Smooth muscle cell (in vitro differentiated cells): ENCODE results near the gene CES2. TPM values are rescaled to one million over a fixed set of nuclear protein-coding genes. Genes with fewer than 3 reads are reported as not detected.

Experiments
- DNase-seq: peaks from one replicate; lab custom pipeline; 2025; ENCODE audit not compliant: unreplicated experiment; lab: John Stamatoyannopoulos, UW
- H2AFZ ChIP-seq: fragments of 200-600 bp; sonication (generic); 2 replicates; pipeline ENCODE4 v1.6.0; 2016; ENCODE audit warnings: antibody characterized with exemption, low read depth, mild to moderate bottlenecking
- H3F3A ChIP-seq: fragments of 200-600 bp; sonication (generic); 2 replicates; pipeline ENCODE4 v1.6.0; 2017; ENCODE audit warnings: antibody characterized with exemption, low read depth
- H3K27ac ChIP-seq: fragments of 200-600 bp; sonication (generic); 2 replicates; pipeline ENCODE4 v1.5.1; 2016; ENCODE audit warnings: low read depth, mild to moderate bottlenecking
- H3K27me3 ChIP-seq: fragments of 200-600 bp; sonication (generic); 2 replicates; pipeline ENCODE4 v1.6.1; 2016; ENCODE audit warnings: low read depth, mild to moderate bottlenecking
- H3K36me3 ChIP-seq: fragments of 200-600 bp; sonication (generic); 2 replicates; pipeline ENCODE4 v1.5.1; 2016; ENCODE audit warnings: low read depth
- H3K4me1 ChIP-seq: fragments of 200-600 bp; sonication (generic); 2 replicates; pipeline ENCODE4 v1.5.1; 2016; ENCODE audit warnings: low read depth
- H3K4me2 ChIP-seq: fragments of 200-600 bp; sonication (generic); 2 replicates; pipeline ENCODE4 v1.6.0; 2016; ENCODE audit warnings: mild to moderate bottlenecking
- H3K4me3 ChIP-seq: fragments of 200-600 bp; sonication (generic); 2 replicates; pipeline ENCODE4 v1.5.1; 2016; ENCODE audit warnings: mild to moderate bottlenecking
- H3K79me2 ChIP-seq: fragments of 200-600 bp; sonication (generic); 2 replicates; pipeline ENCODE4 v1.6.0; 2016; ENCODE audit warnings: low read depth, mild to moderate bottlenecking
- H3K9ac ChIP-seq: fragments of 200-600 bp; sonication (generic); 2 replicates; pipeline ENCODE4 v1.6.0; 2016; ENCODE audit warnings: low read depth
- H3K9me3 ChIP-seq: fragments of 200-600 bp; sonication (generic); replicated peaks from 2 replicates; pipeline ENCODE4 v1.5.1; 2016; ENCODE audit warnings: low read depth
- H4K20me1 ChIP-seq: fragments of 200-600 bp; sonication (generic); 2 replicates; pipeline ENCODE4 v1.6.0; 2016; ENCODE audit warnings: low read depth
- WGBS: methylation state at CpG from one replicate; pipeline ENCODE4 v1.1.7; 2016; ENCODE audit warnings: low lambda C conversion rate; 5-methylcytosine and 5-hydroxymethylcytosine counted together
- polyA plus RNA-seq: library from polyadenylated mRNA; unstranded; fragments of >200 nt; fragmentation: Nextera tagmentation; extraction: Ambion mirVana; gene quantifications from 2 replicates; pipeline ENCODE4 v1.2.1, GENCODE V29; 2016
- total RNA-seq: library from RNA; depleted of rRNA; stranded (reverse); fragments of >200 nt; gene quantifications from 2 replicates; pipeline ENCODE4 v1.2.3, GENCODE V29; 2014
- TF ChIP-seq, protein P1 (sequence below): fragments of 200-600 bp; sonication (generic); IDR thresholded peaks from 2 replicates; pipeline ENCODE4 v1.5.1; 2017; ENCODE audit warnings: borderline replicate concordance, mild to moderate bottlenecking, antibody characterized with exemption; ENCODE audit not compliant: insufficient read depth, poor library complexity, severe bottlenecking

The CES2 gene
- total and polyA plus RNA-seq, 2 experiments from 2014 or later = 12.1 to 26.9 TPM

DNA sequence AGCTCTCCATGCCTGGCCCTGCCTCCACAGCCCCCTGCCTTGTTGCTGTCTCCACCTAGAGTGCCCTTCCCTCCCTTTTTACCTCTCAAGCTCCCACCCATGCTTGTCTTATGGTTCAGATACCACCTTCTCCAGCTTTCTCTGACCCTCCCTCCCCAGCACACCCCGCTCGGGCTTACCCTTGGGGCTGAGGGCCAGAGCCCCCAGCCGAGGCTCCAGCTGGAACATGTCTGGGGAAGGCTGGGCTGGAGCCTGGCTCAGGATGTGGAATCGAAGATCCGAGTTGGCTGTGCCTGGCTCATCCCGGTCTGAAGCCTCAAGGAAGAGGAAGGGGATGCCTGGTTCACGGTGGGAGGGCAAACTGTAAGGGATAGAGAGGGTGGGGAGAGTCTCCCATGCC lies 20.3 kb upstream of the CES2 start:
- no peak for DNase-seq
- Histone ChIP-seq H3K4me3 (no peak overlapping the region), H3F3A (no peaks in the 10 kb centered on the region), H3K9me3 (no peaks in the 10 kb centered on the region), H3K4me2 (no peak overlapping the region), H3K4me1 (no peaks in the 10 kb centered on the region), H3K79me2 (no peaks in the 10 kb centered on the region), H2AFZ (no peak overlapping the region), H3K27me3 (no peaks in the 10 kb centered on the region), H3K27ac (no peak overlapping the region), H4K20me1 (no peaks in the 10 kb centered on the region), H3K9ac (no peak overlapping the region), H3K36me3 (no peaks in the 10 kb centered on the region)
- TF ChIP-seq, protein P1, sequence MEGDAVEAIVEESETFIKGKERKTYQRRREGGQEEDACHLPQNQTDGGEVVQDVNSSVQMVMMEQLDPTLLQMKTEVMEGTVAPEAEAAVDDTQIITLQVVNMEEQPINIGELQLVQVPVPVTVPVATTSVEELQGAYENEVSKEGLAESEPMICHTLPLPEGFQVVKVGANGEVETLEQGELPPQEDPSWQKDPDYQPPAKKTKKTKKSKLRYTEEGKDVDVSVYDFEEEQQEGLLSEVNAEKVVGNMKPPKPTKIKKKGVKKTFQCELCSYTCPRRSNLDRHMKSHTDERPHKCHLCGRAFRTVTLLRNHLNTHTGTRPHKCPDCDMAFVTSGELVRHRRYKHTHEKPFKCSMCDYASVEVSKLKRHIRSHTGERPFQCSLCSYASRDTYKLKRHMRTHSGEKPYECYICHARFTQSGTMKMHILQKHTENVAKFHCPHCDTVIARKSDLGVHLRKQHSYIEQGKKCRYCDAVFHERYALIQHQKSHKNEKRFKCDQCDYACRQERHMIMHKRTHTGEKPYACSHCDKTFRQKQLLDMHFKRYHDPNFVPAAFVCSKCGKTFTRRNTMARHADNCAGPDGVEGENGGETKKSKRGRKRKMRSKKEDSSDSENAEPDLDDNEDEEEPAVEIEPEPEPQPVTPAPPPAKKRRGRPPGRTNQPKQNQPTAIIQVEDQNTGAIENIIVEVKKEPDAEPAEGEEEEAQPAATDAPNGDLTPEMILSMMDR = no peak
- WGBS = 78% methylated on average over 7 of the region's 7 CpGs

DNA sequence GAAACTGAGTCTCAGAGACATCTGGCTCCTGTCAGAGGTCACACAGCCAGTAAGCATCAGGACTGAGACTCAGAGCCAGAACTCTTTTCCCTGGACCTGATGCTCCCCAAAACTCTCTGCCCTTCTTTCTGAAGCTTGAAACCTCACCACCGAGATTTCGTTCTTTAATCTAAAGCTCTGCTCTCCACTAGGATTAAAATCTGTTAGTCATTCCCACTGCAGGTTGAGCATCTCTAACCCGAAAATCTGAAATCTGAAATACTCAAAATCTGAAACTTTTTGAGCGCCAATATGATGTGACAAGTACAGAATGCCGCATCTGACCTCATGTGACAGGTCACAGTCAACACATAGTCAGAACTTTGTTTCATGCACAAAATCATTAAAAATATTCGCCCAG lies 18.8 kb upstream of the CES2 start:
- no peak for DNase-seq
- no peaks in the 10 kb centered on the region for H3K4me1 ChIP-seq
- no peaks in the 10 kb centered on the region for H4K20me1 ChIP-seq
- H3K4me2 ChIP-seq = no peak overlapping the region
- H3K36me3 ChIP-seq = no peaks in the 10 kb centered on the region
- H3F3A ChIP-seq = no peaks in the 10 kb centered on the region
- WGBS = 74% methylated on average over 6 of the region's 6 CpGs
- TF ChIP-seq, protein P1 = no peak
- no peak overlapping the region for H3K27ac ChIP-seq
- H2AFZ ChIP-seq = no peak overlapping the region
- no peak overlapping the region for H3K9ac ChIP-seq
- no peak overlapping the region for H3K4me3 ChIP-seq
- H3K27me3 ChIP-seq = peaks cover 6% of the 10 kb centered on the region
- H3K9me3 ChIP-seq = no peaks in the 10 kb centered on the region
- H3K79me2 ChIP-seq = no peaks in the 10 kb centered on the region

DNA sequence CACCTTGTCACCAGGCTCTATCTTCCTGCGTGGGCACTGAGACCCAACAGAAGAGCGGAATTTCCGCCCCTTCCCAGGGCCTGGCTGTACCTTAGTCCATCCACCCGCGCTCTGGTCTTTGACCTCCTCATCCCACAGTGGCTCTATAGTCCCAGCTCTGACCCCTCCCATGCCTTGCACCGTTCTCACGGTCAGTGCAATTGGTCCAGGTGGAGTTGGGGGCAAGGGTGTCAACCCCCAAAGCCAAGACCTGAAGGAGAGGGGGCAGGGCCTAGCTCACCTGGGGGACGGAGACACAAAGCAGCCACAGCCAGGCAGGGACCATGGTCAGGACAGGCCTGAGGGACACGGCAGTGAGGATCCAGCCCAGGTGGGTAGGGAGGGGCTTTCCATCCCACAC lies 17.6 kb upstream of the CES2 start:
- H4K20me1 ChIP-seq = no peaks in the 10 kb centered on the region
- no peak overlapping the region for H3K4me2 ChIP-seq
- no peak overlapping the region for H3K4me3 ChIP-seq
- WGBS = 88% methylated on average over 9 of the region's 9 CpGs
- H3K9ac ChIP-seq = no peak overlapping the region
- H3K36me3 ChIP-seq = no peaks in the 10 kb centered on the region
- no peak overlapping the region for H3K27ac ChIP-seq
- TF ChIP-seq, protein P1 = no peak
- no peaks in the 10 kb centered on the region for H3K4me1 ChIP-seq
- DNase-seq = no peak
- H3F3A ChIP-seq = no peaks in the 10 kb centered on the region
- H2AFZ ChIP-seq = no peak overlapping the region
- no peaks in the 10 kb centered on the region for H3K9me3 ChIP-seq
- no peaks in the 10 kb centered on the region for H3K79me2 ChIP-seq
- H3K27me3 ChIP-seq = peaks cover 6% of the 10 kb centered on the region

DNA sequence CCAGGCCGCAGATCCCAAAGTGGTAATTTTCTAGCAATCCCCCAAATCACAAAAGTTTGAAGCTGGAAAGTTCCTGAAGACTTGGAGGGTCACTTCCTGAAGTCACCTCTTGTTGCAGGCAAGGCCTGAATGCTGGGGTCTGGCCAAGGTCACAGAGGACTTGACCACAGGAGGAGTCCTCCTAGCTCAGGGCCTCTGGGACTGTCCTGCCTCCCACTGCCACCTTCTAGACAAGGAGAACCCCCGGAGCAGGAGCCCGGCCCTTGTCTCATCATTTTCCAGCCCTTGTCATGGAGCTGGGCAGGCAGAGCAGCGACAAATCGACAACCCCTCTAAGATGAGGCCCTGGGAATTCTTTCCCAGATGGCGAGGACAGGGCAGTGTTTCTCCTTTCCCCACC lies 17.0 kb upstream of the CES2 start:
- H3K4me3 ChIP-seq = no peak overlapping the region
- H3K9me3 ChIP-seq = no peaks in the 10 kb centered on the region
- no peaks in the 10 kb centered on the region for H3K4me1 ChIP-seq
- H3K9ac ChIP-seq = no peak overlapping the region
- 85% methylated on average over 6 of the region's 6 CpGs for WGBS
- H4K20me1 ChIP-seq = no peaks in the 10 kb centered on the region
- H3K36me3 ChIP-seq = no peaks in the 10 kb centered on the region
- H3K27me3 ChIP-seq = peaks cover 6% of the 10 kb centered on the region
- H3K79me2 ChIP-seq = no peaks in the 10 kb centered on the region
- TF ChIP-seq, protein P1 = no peak
- H3K27ac ChIP-seq = no peak overlapping the region
- no peaks in the 10 kb centered on the region for H3F3A ChIP-seq
- no peak for DNase-seq
- no peak overlapping the region for H2AFZ ChIP-seq
- H3K4me2 ChIP-seq = no peak overlapping the region
